IMR-90 (cell line): Measurements from ENCODE around the gene COL25A1. TPM values are rescaled to one million over a fixed set of nuclear protein-coding genes. Genes with fewer than 3 reads are reported as not detected.

ENCODE experiments used
- ATAC-seq: fragments of 200-7000 bp; cut with Tn5 transposase; 2 replicates; pipeline ENCODE4 v1.9.1; 2020; ENCODE audit warnings: low read depth, mild to moderate bottlenecking, moderate library complexity
- BruUV-seq: library from RNA; stranded (reverse); fragments of 400-500 nt; replicated peaks from 2 replicates; lab custom pipeline; 2021; lab: Mats Ljungman, UMichigan
- CTCF ChIA-PET: fragments of 300-600 bp; formaldehyde crosslinking; extraction: SDS; loops from one replicate; lab custom pipeline; 2021; ENCODE audit warnings: antibody characterized with exemption; lab: Yijun Ruan, JAX
- POLR2A ChIA-PET: fragments of 300-600 bp; sonication (Branson Sonifier 250); formaldehyde crosslinking; loops from one replicate; lab custom pipeline; 2022; ENCODE audit warnings: antibody characterized with exemption; ENCODE audit not compliant: unreplicated experiment; lab: Charles Lee
- DNase-seq: peaks from one replicate; pipeline ENCODE4 v3.0.0; 2013
- H2AFZ ChIP-seq: replicated peaks from 2 replicates; pipeline ENCODE3; 2013; ENCODE audit warnings: low read length, mild to moderate bottlenecking; ENCODE audit not compliant: poor library complexity
- H2AK5ac ChIP-seq: 2 replicates; pipeline ENCODE4 v1.6.1; 2013; ENCODE audit warnings: low read depth, low read length, inconsistent platforms
- H2AK9ac ChIP-seq: replicated peaks from 2 replicates; pipeline ENCODE3; 2013; ENCODE audit warnings: mild to moderate bottlenecking, low read depth, low read length, moderate library complexity; ENCODE audit not compliant: poor library complexity
- H2BK120ac ChIP-seq: 2 replicates; pipeline ENCODE4 v1.6.1; 2013; ENCODE audit warnings: low read depth, low read length, inconsistent platforms
- H2BK15ac ChIP-seq: 3 replicates; pipeline ENCODE4 v1.6.1; 2013; ENCODE audit warnings: low read depth, low read length, inconsistent platforms
- H2BK20ac ChIP-seq: 2 replicates; pipeline ENCODE4 v1.6.1; 2013; ENCODE audit warnings: low read depth, mild to moderate bottlenecking, inconsistent platforms, low read length, moderate library complexity
- H2BK5ac ChIP-seq: 2 replicates; pipeline ENCODE4 v1.6.1; 2013; ENCODE audit warnings: mild to moderate bottlenecking, low read depth, low read length, inconsistent platforms; ENCODE audit not compliant: poor library complexity, severe bottlenecking
- H3K14ac ChIP-seq: replicated peaks from 2 replicates; pipeline ENCODE4 v1.6.1; 2013; ENCODE audit warnings: low read depth, low read length, inconsistent platforms
- H3K18ac ChIP-seq: 2 replicates; pipeline ENCODE4 v1.6.1; 2013; ENCODE audit warnings: low read depth, low read length, control low read depth
- H3K23ac ChIP-seq: 2 replicates; pipeline ENCODE4 v1.6.1; 2013; ENCODE audit warnings: low read depth, low read length, inconsistent platforms
- H3K27ac ChIP-seq: 2 replicates; pipeline ENCODE4 v1.5.1; 2013; ENCODE audit warnings: mild to moderate bottlenecking, control low read depth, low read length; ENCODE audit not compliant: insufficient read depth
- H3K27me3 ChIP-seq: 2 replicates; pipeline ENCODE4 v1.6.1; 2013; ENCODE audit warnings: low read length; ENCODE audit not compliant: control insufficient read depth, insufficient read depth
- H3K36me3 ChIP-seq: 2 replicates; pipeline ENCODE4 v1.6.1; 2013; ENCODE audit warnings: low read length, mixed read lengths; ENCODE audit not compliant: control insufficient read depth, insufficient read depth
- H3K4ac ChIP-seq: 2 replicates; pipeline ENCODE4 v1.6.1; 2013; ENCODE audit warnings: low read depth, low read length, inconsistent platforms
- H3K4me1 ChIP-seq: 2 replicates; pipeline ENCODE4 v1.6.1; 2013; ENCODE audit warnings: low read length, mixed read lengths; ENCODE audit not compliant: control insufficient read depth, insufficient read depth
- H3K4me2 ChIP-seq: 2 replicates; pipeline ENCODE4 v1.6.1; 2013; ENCODE audit warnings: low read depth, mild to moderate bottlenecking, control low read depth, low read length, moderate library complexity
- H3K4me3 ChIP-seq: 2 replicates; pipeline ENCODE4 v1.5.1; 2013; ENCODE audit warnings: low read depth, mild to moderate bottlenecking, control low read depth, low read length, moderate library complexity; ENCODE audit not compliant: insufficient read depth
- H3K56ac ChIP-seq: 2 replicates; pipeline ENCODE4 v1.6.1; 2013; ENCODE audit warnings: low read length, inconsistent platforms; ENCODE audit not compliant: insufficient read depth; ENCODE audit errors: extremely low read depth
- H3K79me1 ChIP-seq, 2 experiments: 2 replicates each; pipeline ENCODE4 v1.6.1; 2013; ENCODE audit warnings: low read length in 2 of 2, inconsistent platforms in 1 of 2, low read depth in 1 of 2
- H3K9ac ChIP-seq: 2 replicates; pipeline ENCODE4 v1.6.1; 2013; ENCODE audit warnings: low read depth, low read length, control low read depth
- H3K9me1 ChIP-seq: 2 replicates; pipeline ENCODE4 v1.6.1; 2013; ENCODE audit warnings: low read length, inconsistent platforms; ENCODE audit not compliant: insufficient read depth
- H3K9me3 ChIP-seq: 2 replicates; pipeline ENCODE4 v1.6.1; 2013; ENCODE audit warnings: low read length; ENCODE audit not compliant: control insufficient read depth, insufficient read depth
- H4K20me1 ChIP-seq: 2 replicates; pipeline ENCODE4 v1.6.1; 2013; ENCODE audit warnings: low read length, inconsistent platforms; ENCODE audit not compliant: insufficient read depth
- H4K5ac ChIP-seq: 2 replicates; pipeline ENCODE4 v1.6.1; 2013; ENCODE audit warnings: mild to moderate bottlenecking, low read depth, low read length, control low read depth
- H4K8ac ChIP-seq, 2 experiments: 2 replicates each; pipeline ENCODE4 v1.6.1; 2013; ENCODE audit warnings: low read depth in 2 of 2, low read length in 2 of 2, control low read depth in 1 of 2, inconsistent platforms in 1 of 2
- H4K91ac ChIP-seq: 2 replicates; pipeline ENCODE4 v1.6.1; 2013; ENCODE audit warnings: low read depth, low read length, inconsistent platforms; ENCODE audit not compliant: insufficient read depth
- CEBPB ChIP-seq: IDR thresholded peaks from 2 replicates; pipeline ENCODE4 v1.6.1; 2012; ENCODE audit warnings: low read depth, low read length, improper control_type of control experiment
- CHD1 ChIP-seq: IDR thresholded peaks from 2 replicates; pipeline ENCODE4 v1.6.1; 2012; ENCODE audit warnings: low read depth, low read length, improper control_type of control experiment
- SMC3 ChIP-seq: fragments of 150-350 bp; IDR thresholded peaks from 2 replicates; pipeline ENCODE4 v1.6.1; 2016; ENCODE audit warnings: low read depth, mild to moderate bottlenecking, antibody characterized with exemption, low read length, moderate library complexity
- WGBS, 2 experiments: methylation state at CpG; one replicate each; pipeline versions ENCODE4 v1.1.5 to v1.1.7; 2013; ENCODE audit warnings: missing lambda C conversion rate in 2 of 2; ENCODE audit not compliant: insufficient read length in 1 of 2; ENCODE audit errors: extremely low coverage in 2 of 2; 5-methylcytosine and 5-hydroxymethylcytosine counted together
- dilution Hi-C: fragments of 300-500 bp; cut with HindIII; formaldehyde crosslinking; loops from one replicate; pipeline ENCODE4 v1.14.3; 2018; ENCODE audit warnings: low sequenced_read_pairs; ENCODE audit not compliant: unreplicated experiment
- in situ Hi-C: fragments of 300-500 bp; cut with MboI; formaldehyde crosslinking; loops from 3 replicates; pipeline ENCODE4 v1.14.3; 2019; ENCODE audit warnings: low sequenced_read_pairs, inconsistent platforms, mixed read lengths
- intact Hi-C: fragments of 100-400 bp; cut with micrococcal nuclease; formaldehyde crosslinking; loops from 2 replicates; pipeline ENCODE4 v1.10.0; 2022
- polyA plus RNA-seq, 3 experiments: library from polyadenylated mRNA; depleted of rRNA; stranded (reverse); fragments of >200 nt; gene quantifications; 2 replicates each; pipeline ENCODE4 v1.2.3, GENCODE V29; 2012; ENCODE audit warnings: low replicate concordance in 1 of 3
- total RNA-seq: library from RNA; depleted of rRNA; stranded (reverse); fragments of >200 nt; gene quantifications from 2 replicates; pipeline ENCODE4 v1.2.3, GENCODE V29; 2012

COL25A1 gene
- total and polyA plus RNA-seq, 2 of the 4 experiments (the other 2 are of a cell fraction), result under 0.01 to 0.05 TPM

GRCh38 chr4:108831291-108831690, 471.2 kb downstream of the COL25A1 start:
- dilution Hi-C loops (no loop called here), in situ Hi-C loops (loop anchor here (5.0 kb wide), 1 partner anchor 576 kb away; no protein-coding TSS in a partner anchor)
- BruUV-seq, result no TSS peak

More at GRCh38 chr4:108831291-108831690, 471.2 kb downstream of the COL25A1 start:
- no CpG with 5 or more reads among the region's 1 CpG for WGBS, 2 experiments
- POLR2A ChIA-PET, result no interaction called here
- Histone ChIP-seq H4K5ac (no peak overlapping the region), H2AFZ (no peak overlapping the region), H3K79me1 (no peaks in the 10 kb centered on the region), H3K4me3 (no peak overlapping the region), H3K27me3 (peaks cover 2% of the 10 kb centered on the region; the same call in 1 of the 2 replicates), H3K4me2 (no peak overlapping the region), H3K9me1 (peaks cover 3% of the 10 kb centered on the region; the same call in 1 of the 2 replicates), H2BK5ac (no peak overlapping the region), H2BK120ac (no peak overlapping the region), H4K91ac (no peak overlapping the region), H3K9ac (no peak overlapping the region), H2AK5ac (no peak overlapping the region), H2BK20ac (no peak overlapping the region), H3K56ac (no peak overlapping the region), H3K18ac (no peak overlapping the region), H3K27ac (no peak overlapping the region), H2AK9ac (no peak overlapping the region), H3K36me3 (no peaks in the 10 kb centered on the region), H3K9me3 (no peaks in the 10 kb centered on the region), H3K4ac (no peak overlapping the region), H4K20me1 (no peaks in the 10 kb centered on the region), H2BK15ac (no peak overlapping the region), H4K8ac (no peak overlapping the region), H3K14ac (no peak overlapping the region), H3K4me1 (peaks cover 2% of the 10 kb centered on the region; the same call in 1 of the 2 replicates), H3K23ac (no peak overlapping the region)
- DNase-seq (no peak), ATAC-seq (no peak)
- TF ChIP-seq CEBPB (no peak), SMC3 (no peak), CHD1 (no peak)
- CTCF ChIA-PET, result interaction anchor here (0.8 to 1.6 kb wide), 2 partner anchors 26 to 485 kb away, joined by 5 to 7 read pairs; no protein-coding TSS in a partner anchor
- intact Hi-C loops, result no loop called here
